Measurements from ENCODE around the gene KRTAP5-9.

The KRTAP5-9 gene

DNA sequence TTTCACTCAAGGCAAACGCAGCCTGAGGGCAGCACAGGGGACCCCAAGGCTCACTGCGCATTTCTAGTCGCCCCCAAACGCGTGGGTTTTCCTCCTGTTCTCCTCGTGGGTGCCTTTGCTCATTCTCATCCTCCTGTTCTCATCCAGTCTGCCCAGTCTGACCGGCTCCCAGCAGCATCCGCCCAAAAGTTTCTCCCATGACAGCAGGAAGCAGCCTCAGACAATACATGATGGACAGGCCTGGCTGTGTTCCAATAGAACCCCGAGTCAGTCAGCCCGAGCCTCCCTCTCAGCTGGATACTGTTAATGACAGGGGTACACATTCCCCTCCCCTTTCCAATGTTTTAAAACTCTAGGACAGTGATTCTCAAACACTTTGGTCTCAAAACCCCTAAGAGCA lies 43.7 kb upstream of the KRTAP5-9 start:
- TF ChIP-seq ZFX (IDR thresholded peaks at IDR 0.05; ENCODE audit: borderline replicate concordance), result no peak
- TF ChIP-seq, protein P1, sequence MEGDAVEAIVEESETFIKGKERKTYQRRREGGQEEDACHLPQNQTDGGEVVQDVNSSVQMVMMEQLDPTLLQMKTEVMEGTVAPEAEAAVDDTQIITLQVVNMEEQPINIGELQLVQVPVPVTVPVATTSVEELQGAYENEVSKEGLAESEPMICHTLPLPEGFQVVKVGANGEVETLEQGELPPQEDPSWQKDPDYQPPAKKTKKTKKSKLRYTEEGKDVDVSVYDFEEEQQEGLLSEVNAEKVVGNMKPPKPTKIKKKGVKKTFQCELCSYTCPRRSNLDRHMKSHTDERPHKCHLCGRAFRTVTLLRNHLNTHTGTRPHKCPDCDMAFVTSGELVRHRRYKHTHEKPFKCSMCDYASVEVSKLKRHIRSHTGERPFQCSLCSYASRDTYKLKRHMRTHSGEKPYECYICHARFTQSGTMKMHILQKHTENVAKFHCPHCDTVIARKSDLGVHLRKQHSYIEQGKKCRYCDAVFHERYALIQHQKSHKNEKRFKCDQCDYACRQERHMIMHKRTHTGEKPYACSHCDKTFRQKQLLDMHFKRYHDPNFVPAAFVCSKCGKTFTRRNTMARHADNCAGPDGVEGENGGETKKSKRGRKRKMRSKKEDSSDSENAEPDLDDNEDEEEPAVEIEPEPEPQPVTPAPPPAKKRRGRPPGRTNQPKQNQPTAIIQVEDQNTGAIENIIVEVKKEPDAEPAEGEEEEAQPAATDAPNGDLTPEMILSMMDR (IDR thresholded peaks at IDR 0.05), result no peak
- no peak overlapping the region for H3K27ac ChIP-seq

DNA sequence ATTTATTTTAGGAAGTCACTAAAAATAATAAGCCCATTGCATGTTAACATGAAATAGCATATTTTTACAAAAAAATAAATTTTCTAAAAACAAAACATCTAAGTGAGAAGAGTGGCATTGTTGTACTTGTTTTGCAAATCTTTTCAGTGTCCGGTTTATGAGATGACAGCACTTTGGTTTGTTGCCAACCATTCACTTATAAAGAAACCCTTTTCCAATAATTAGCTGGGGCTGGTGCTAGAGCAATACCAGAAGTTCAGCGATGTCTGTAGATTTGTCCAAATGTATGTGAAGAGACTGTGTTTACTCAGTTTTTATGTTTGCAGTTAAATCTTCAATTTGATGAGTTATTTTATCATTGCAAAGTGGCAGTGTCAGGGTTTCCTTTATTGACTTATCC lies 43.2 kb upstream of the KRTAP5-9 start:
- no peak overlapping the region for H3K27ac ChIP-seq
- TF ChIP-seq, protein P1 (IDR thresholded peaks at IDR 0.05), result no peak
- TF ChIP-seq ZFX (IDR thresholded peaks at IDR 0.05; ENCODE audit: borderline replicate concordance), result no peak

DNA sequence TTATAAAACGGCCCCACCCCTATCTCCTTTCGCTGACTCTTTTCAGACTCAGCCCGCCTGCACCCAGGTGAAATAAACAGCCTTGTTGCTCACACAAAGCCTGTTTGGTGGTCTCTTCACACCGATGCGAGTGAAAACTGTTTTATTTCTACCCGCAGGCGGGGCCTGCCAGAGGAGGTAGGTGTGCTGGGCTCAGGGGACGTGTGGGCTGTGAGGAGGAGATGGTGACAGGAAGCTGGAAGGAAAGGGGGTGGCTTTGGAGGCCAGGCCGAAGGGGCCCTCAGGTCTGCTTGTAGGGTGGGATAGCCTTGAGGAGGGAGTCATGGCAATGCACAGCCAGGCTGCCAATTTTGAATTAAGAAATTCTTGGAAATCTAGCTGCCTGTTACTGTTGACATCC lies 42.4 kb upstream of the KRTAP5-9 start:
- TF ChIP-seq, protein P1 (IDR thresholded peaks at IDR 0.05), result no peak
- H3K27ac ChIP-seq, result no peak overlapping the region

DNA sequence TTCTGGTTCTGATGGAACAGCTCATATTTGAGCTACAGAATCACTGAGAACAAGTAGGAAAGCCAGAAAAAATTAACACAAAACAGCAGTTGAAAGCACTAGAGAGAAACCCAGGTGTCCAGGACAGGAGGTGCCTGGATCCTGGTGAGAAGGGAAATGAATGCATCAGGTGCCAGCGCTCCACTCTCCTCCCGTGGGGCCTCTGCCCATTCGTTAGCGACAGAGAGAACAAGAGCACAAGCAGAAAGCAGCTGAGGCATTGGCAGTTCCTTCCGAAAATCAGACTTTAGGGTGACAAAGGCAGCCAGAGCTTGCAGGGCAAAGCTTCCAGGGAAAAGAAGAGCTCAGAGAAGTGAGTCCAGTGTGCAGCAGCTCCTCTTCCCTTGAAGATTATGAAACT lies 41.1 kb upstream of the KRTAP5-9 start:
- no peak for TF ChIP-seq ZFX (IDR thresholded peaks at IDR 0.05; ENCODE audit: borderline replicate concordance)
- TF ChIP-seq, protein P1 (IDR thresholded peaks at IDR 0.05), result no peak
- H3K27ac ChIP-seq, result no peak overlapping the region

DNA sequence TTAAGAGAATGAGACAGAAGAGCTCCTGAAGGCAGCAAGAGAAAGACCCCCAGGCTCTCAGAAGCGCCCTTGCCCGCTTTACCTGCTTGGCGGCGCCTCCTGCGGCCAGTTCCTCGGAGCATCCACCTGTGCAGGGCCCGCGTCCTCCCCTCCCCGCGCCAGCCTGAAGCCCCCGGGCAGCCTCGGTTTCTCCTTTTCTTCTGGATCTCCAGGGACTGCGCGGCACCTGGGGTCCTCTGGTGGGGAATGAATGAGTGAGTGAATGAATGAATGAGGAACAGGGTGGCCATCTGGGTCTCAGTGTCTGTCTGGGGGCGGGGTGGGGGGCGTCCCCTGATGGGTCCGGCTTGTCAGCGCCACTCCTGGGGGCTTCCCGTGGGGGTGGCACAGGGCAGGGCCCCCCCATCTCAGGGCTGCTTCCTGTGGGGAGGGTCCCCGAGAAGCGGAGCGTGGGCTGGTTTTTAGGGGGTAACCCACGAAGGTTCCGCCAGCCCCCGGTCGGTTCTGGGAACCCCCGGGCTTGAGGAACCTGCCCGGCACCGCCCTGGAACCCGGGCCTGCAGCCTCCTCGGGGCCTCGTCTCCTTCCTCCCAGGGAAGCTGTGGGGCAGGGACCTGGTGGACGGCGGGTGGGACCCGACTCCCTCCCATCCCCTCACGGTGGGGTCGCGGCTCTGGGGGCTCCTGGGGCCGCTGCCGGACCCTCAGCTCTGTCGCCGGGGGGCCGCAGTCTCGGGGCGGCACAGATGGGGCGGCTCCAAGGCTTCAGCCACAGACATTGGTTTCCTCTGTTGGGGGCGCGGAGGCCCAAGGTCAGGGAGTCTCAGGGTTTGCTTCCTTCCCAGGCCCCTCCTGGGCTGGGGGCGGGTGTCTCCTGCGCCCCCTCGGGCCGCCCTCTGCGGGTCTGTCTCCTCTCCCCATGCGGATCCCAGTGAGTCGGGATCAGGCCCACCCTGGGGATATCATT lies 29.4 kb upstream of the KRTAP5-9 start:
- TF ChIP-seq ZFX (IDR thresholded peaks at IDR 0.05; ENCODE audit: borderline replicate concordance), result no peak
- TF ChIP-seq, protein P1 (IDR thresholded peaks at IDR 0.05), result no peak

DNA sequence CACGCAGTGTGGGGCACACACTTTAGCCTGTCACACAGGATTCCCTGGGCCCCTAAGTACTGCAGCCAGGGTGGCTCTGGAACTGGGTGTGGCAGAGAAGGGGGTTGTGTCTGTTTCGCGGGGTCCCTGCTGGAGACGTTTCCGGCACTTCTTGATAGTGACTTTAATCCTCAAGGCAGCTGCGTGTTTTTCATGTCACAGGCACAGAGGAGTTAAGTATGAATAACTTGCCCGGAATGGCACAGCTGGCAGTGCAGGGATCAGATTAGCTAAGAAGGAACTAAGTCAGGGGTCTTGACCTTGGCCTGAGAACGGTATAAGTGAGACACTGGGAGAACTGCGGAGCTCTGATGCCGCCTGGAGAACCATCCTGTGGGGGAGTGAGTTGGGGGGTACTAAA lies 28.7 kb upstream of the KRTAP5-9 start:
- no peak overlapping the region for H3K27ac ChIP-seq
- TF ChIP-seq ZFX (IDR thresholded peaks at IDR 0.05; ENCODE audit: borderline replicate concordance), result no peak
- TF ChIP-seq, protein P1 (IDR thresholded peaks at IDR 0.05), result no peak

More for the DNA sequence above, 29.4 kb upstream of the KRTAP5-9 start:
- H3K27ac ChIP-seq, result no peak overlapping the region

Data from 22Rv1 (cell line).